Activated naive CD4-positive, alpha-beta T cell treated with anti-CD3 and anti-CD28 coated beads, Interleukin-2, amount 10 ng/mL, durations not matched to agents 7 days and 5 days (primary cell): ENCODE data around the gene SMAD2.

ENCODE experiments used
- CTCF ChIA-PET: fragments of 350-600 bp; sonication (Branson Sonifier 250); formaldehyde crosslinking; loops from one replicate; lab custom pipeline; 2021; ENCODE audit warnings: antibody characterized with exemption; lab: Charles Lee
- DNase-seq: peaks from one replicate; pipeline ENCODE4 v3.0.0-alpha.2; 2020
- H3K27ac Mint-ChIP-seq: one replicate; pipeline ENCODE4 v1.8.0; 2021; ENCODE audit warnings: mild to moderate bottlenecking, moderate library complexity, mixed read lengths
- H3K27me3 Mint-ChIP-seq: one replicate; pipeline ENCODE4 v1.8.0; 2021; ENCODE audit warnings: mild to moderate bottlenecking, mixed read lengths
- H3K36me3 Mint-ChIP-seq: one replicate; pipeline ENCODE4 v1.8.0; 2021; ENCODE audit warnings: mixed read lengths
- H3K4me1 Mint-ChIP-seq: one replicate; pipeline ENCODE4 v1.8.0; 2021; ENCODE audit warnings: mixed read lengths
- H3K4me3 Mint-ChIP-seq: one replicate; pipeline ENCODE4 v1.8.0; 2021; ENCODE audit warnings: mild to moderate bottlenecking, moderate library complexity, mixed read lengths
- H3K9me3 Mint-ChIP-seq: one replicate; pipeline ENCODE4 v1.8.0; 2021; ENCODE audit warnings: mixed read lengths

Gene SMAD2

DNA sequence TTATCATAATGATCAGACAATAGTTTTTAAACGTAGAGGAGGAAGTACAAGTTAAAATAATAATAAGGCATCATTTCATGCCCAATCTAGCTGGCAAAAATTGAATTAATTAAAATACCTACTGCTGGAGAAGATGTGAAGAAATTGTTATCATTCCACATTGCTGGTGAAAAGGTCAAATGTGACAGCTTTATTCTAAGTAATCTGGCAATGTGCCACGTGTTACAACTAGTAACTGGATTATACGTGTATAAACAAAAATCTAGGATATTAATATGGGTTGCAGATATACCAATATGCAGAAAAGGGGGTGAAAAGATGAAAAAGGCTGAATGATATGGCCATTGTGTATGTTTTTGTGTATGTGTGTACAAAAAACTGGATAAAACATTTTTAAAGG is 32.4 kb downstream of the SMAD2 start:
- H3K4me1 Mint-ChIP-seq, result peaks cover 44% of the 10 kb centered on the region
- H3K9me3 Mint-ChIP-seq, result peaks cover 7% of the 10 kb centered on the region
- CTCF ChIA-PET, result no interaction called here
- H3K36me3 Mint-ChIP-seq, result peaks cover 50% of the 10 kb centered on the region
- no peak overlapping the region for H3K4me3 Mint-ChIP-seq
- no peaks in the 10 kb centered on the region for H3K27me3 Mint-ChIP-seq
- DNase-seq, result no peak
- H3K27ac Mint-ChIP-seq, result no peak overlapping the region

DNA sequence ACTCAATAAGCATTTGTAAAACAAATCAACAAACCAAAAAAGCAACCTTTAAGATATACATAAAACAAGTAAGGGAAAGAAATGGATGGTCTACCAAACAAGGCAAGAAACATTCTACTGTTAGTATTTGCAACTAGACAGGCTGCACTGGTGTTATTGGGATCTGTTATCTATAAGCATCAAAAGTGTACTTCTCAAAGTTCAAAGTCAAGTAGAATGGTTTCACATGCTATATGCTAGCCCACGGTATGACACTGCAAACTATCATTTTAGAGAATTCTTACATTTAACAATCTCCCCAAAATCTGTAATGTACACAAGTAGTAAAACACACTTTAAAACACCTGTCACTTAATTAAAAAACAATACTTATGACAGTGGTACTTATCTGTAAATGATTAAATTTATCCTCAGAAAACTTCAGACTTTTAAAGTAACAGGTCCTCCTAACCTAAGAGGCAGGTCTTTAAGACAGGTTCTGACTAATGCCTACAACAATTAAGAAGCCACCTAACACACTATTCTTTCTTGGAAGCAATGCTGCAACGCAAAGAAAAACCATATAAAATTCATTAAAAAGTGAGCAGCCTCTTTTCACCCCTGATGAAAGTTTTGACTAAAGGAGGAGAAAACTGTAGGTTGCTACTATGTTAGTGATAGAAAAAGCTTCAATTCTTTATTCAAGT is 34.8 kb downstream of the SMAD2 start:
- peaks cover 44% of the 10 kb centered on the region for H3K36me3 Mint-ChIP-seq
- CTCF ChIA-PET, result no interaction called here

DNA sequence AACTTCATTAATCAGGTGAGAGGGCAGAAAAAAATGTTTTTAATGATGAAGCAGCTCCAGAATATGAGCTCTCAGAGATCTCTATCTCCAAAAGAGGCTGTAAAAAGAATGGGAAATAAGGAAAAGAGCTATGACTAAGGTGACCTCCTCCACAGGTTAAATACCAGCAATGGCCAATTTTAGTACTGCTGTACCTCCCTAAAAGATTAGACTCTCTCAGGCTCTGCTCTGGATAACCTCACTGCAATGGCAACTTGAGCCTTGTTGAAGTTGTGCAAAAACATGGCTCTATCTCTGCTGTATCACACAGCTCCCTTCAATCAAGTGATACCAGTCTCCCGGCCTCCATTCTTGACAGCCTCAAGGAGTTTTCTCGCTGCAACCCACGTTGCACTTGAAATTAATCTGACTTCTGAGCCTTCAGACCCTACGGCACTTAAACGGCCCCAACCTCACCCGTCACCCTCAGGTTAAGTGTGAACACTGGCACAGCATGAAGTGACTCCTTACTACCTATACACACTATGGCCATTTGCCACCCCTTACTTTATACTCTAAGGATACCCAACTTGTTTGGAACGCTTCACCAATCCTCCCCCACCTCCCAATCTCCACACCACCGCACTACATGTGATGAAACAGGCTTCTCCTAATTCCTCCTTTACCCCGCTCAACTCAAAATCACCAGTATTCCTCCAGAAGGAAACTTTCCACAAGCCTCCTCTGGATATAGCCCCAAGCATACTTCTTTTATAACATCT is 36.3 kb downstream of the SMAD2 start:
- H3K4me3 Mint-ChIP-seq, result no peak overlapping the region
- peaks cover 43% of the 10 kb centered on the region for H3K36me3 Mint-ChIP-seq
- DNase-seq, result no peak
- H3K4me1 Mint-ChIP-seq, result peaks cover 24% of the 10 kb centered on the region
- CTCF ChIA-PET, result interaction anchor here (1.5 kb wide), 1 partner anchor 16 kb away, joined by 3 read pairs; no protein-coding TSS in a partner anchor
- no peaks in the 10 kb centered on the region for H3K9me3 Mint-ChIP-seq
- no peak overlapping the region for H3K27ac Mint-ChIP-seq
- H3K27me3 Mint-ChIP-seq, result no peaks in the 10 kb centered on the region

More for the DNA sequence above, 34.8 kb downstream of the SMAD2 start:
- Mint-ChIP-seq H3K4me3 (no peak overlapping the region), H3K9me3 (peaks cover 2% of the 10 kb centered on the region), H3K4me1 (peaks cover 23% of the 10 kb centered on the region), H3K27ac (no peak overlapping the region), H3K27me3 (no peaks in the 10 kb centered on the region)
- no peak for DNase-seq

DNA sequence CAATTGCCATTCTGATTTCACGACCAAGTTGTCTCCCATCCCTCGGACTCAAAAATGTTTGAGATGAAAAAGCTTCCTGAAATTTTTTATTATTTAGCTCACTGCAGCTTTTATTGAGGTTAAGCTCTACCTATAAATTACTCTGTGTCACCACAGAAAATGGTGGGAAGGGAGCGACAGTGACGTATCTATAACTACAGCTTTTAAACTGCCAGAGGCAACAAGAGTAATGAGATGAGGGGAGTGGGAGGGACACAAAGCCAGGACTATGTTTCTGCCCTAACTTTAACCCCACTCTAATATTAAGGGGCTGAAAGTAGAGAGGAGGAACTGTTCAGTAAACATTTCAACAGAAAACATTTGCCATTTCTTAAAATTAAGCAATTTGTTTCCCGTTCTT is 37.4 kb downstream of the SMAD2 start:
- no peaks in the 10 kb centered on the region for H3K9me3 Mint-ChIP-seq
- peaks cover 35% of the 10 kb centered on the region for H3K4me1 Mint-ChIP-seq
- H3K4me3 Mint-ChIP-seq, result no peak overlapping the region
- CTCF ChIA-PET, result interaction anchor here (1.5 kb wide), 1 partner anchor 15 kb away, joined by 3 read pairs; no protein-coding TSS in a partner anchor
- DNase-seq, result no peak
- H3K36me3 Mint-ChIP-seq, result peaks cover 49% of the 10 kb centered on the region
- H3K27me3 Mint-ChIP-seq, result no peaks in the 10 kb centered on the region
- H3K27ac Mint-ChIP-seq, result no peak overlapping the region

DNA sequence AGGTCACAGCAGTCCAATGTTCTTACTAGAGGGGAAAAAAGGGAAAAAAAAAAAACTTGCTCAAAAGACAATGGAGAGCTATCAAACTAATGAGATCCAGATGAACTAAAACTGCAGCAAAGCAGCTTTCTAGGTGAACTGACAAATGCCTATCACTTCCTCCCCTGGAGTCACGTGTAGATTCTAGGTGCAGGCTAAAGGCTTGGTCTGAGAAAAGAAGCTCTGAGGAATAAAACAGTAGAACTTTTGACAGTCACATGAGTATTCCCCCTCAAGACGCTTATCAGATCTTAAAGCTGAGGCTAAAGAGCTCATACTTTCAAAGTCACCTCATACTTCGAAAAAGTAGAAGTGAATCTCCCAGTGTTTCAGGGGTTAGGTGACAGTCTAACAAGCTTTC is 42.3 kb downstream of the SMAD2 start:
- Mint-ChIP-seq H3K27me3 (no peaks in the 10 kb centered on the region), H3K4me1 (peaks cover 28% of the 10 kb centered on the region), H3K4me3 (no peak overlapping the region), H3K27ac (peak overlapping the region; percentile 25), H3K36me3 (peaks cover 48% of the 10 kb centered on the region), H3K9me3 (no peaks in the 10 kb centered on the region)
- DNase-seq, result no peak
- CTCF ChIA-PET, result no interaction called here

DNA sequence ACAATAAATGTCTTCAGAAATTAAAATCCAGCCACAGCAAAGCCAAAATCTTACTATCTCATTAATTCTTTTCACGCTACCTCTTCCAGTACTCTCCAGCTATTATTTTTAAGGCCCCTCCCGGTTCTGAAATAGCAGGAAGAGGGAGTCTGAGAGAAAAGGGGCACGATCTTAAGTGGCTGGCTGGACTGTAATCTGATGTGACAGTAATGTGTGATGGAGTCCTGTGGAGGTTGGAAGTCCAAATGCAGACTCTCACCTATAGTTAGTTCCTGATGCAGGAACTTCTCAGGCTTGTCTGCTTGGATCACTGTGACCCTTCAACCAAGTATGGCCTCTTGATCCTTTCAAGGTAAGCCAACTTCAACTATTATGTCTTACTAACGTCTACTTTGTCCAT is 43.2 kb downstream of the SMAD2 start:
- CTCF ChIA-PET, result no interaction called here
- peaks cover 28% of the 10 kb centered on the region for H3K4me1 Mint-ChIP-seq

DNA sequence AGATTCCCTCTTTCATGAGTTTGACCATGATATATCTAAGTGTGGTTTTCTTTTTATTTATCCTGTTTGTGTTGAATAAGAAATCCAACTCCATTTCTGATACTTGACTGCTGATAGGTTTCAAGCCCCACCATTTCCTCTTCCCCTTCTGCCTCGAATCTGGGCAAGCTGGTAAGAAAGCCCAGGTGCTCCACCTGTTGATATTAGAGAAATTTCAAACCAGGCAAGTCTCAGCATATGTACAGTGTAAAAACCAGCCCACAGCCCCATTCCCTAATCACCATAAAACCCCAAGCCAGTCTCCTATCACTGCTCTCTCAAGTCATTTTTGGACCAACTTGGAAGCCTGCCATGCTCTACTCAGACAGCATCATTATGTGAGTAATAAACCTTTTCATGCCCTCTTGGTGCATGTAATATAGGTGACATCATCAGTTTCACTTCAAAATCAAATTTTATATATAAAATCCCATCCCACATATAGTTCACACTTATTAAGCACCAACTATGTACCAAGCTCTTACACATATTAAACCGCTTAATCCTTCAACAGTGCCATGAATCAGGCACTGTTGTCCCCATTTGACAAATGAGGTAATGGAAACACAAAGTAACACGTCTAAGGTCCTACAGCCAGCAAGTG is 46.6 kb downstream of the SMAD2 start:
- Mint-ChIP-seq H3K4me1 (peaks cover 21% of the 10 kb centered on the region), H3K4me3 (no peak overlapping the region), H3K9me3 (no peaks in the 10 kb centered on the region), H3K36me3 (peaks cover 54% of the 10 kb centered on the region), H3K27ac (no peak overlapping the region), H3K27me3 (no peaks in the 10 kb centered on the region)
- CTCF ChIA-PET, result interaction anchor here (0.9 kb wide), 1 partner anchor 124 kb away, joined by 3 read pairs; no protein-coding TSS in a partner anchor
- no peak for DNase-seq

More for the DNA sequence above, 43.2 kb downstream of the SMAD2 start:
- H3K27ac Mint-ChIP-seq, result no peak overlapping the region
- H3K9me3 Mint-ChIP-seq, result no peaks in the 10 kb centered on the region
- H3K4me3 Mint-ChIP-seq, result no peak overlapping the region
- DNase-seq, result no peak
- H3K27me3 Mint-ChIP-seq, result no peaks in the 10 kb centered on the region
- peaks cover 51% of the 10 kb centered on the region for H3K36me3 Mint-ChIP-seq

DNA sequence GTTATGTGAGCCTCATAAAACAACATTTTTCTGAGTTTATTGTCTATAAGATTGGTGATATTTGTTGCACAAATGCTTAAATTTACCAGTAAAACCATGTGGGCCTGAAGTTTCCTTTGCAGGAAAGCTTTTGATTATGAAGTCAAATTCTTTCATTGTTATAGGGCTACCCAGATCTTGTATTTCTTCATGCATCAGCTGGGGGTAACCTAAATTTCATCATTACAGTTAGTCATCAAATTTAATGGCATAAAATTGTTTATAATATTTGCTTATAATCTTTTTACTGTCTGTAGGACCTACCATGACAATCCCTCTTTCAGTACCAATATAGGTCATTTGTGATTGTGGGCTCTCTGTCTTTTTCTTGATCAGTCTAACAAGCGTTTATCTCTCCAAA is 47.8 kb downstream of the SMAD2 start:
- Mint-ChIP-seq H3K4me1 (peaks cover 9% of the 10 kb centered on the region), H3K36me3 (peaks cover 46% of the 10 kb centered on the region), H3K9me3 (no peaks in the 10 kb centered on the region), H3K27me3 (no peaks in the 10 kb centered on the region), H3K27ac (no peak overlapping the region), H3K4me3 (no peak overlapping the region)
- CTCF ChIA-PET, result no interaction called here
- no peak for DNase-seq

DNA sequence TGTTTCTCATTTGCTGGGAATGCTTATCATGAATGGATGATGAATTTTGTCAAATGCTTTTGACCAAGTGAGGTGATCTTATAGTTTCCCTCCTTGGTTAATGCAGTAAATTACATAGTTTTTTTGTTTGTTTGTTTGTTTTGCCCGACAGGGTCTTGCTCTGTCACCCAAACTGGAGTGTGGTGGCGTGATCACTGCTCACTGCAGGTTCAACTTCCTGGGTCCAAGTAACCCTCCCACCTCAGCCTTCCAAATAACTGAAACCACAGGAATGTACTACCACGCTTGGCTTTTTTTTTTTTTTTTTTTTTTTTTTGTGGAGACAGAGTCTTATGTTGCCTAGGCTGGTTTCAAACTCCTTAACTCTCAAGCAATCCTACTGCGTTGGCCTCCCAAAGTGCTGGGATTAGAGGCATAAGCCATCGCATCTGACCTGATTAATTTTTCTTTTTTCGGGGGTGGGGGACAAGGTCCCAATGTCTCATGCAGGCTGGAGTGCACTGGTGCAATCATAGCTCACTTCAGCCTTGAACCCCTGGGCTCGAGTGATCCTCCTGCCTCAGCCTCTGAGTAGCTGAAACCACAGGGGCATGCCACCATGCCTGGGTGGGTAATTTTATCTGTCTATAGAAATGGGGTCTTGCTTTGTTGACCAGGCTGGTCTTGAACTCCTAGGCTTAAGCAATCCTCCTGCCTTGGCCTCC is 48.6 kb downstream of the SMAD2 start:
- no peaks in the 10 kb centered on the region for H3K9me3 Mint-ChIP-seq
- peaks cover 7% of the 10 kb centered on the region for H3K4me1 Mint-ChIP-seq
- no peak overlapping the region for H3K27ac Mint-ChIP-seq
- no peaks in the 10 kb centered on the region for H3K27me3 Mint-ChIP-seq
- CTCF ChIA-PET, result no interaction called here
- H3K36me3 Mint-ChIP-seq, result peaks cover 40% of the 10 kb centered on the region
- no peak overlapping the region for H3K4me3 Mint-ChIP-seq
- no peak for DNase-seq

DNA sequence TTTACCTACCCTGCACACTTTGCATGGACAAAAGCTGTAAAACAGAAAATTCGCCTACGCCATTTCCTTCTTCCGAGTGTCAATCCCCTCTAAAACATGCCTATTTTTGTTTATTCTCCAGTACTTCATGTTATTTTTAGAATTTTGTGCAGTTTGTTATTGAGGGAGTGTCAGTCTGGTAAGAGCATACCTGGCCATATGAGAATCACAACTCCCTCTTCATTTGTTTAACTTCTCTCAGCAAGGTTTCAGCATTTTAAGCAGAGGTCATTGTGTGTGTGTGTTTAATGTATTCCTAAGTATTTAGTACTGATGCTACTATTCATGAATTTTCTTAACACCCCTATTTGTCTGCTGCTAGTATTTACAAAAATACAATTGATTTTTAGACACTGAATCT is 49.4 kb downstream of the SMAD2 start:
- H3K9me3 Mint-ChIP-seq, result no peaks in the 10 kb centered on the region
- DNase-seq, result no peak
- H3K4me1 Mint-ChIP-seq, result peaks cover 7% of the 10 kb centered on the region
- H3K36me3 Mint-ChIP-seq, result peaks cover 38% of the 10 kb centered on the region
- H3K27me3 Mint-ChIP-seq, result no peaks in the 10 kb centered on the region
- no peak overlapping the region for H3K4me3 Mint-ChIP-seq
- CTCF ChIA-PET, result no interaction called here
- no peak overlapping the region for H3K27ac Mint-ChIP-seq

DNA sequence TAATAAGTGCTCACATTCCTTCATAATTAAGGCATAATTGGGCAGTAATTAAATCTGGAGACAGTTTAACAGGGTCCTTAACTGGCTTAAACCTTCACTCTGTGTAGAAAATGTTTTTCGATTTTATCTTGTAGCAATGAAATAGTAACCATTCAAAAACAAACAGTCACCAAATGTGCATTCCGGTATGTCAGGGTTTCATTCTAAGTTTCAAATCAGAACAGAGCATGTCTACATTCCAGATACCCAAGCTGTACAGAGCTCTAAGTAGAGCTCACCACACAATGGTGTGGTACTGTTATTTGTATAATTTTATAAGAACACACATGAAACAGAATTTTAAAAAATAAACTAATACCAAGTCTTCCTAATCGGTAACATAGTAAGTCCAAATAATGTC is 52.6 kb downstream of the SMAD2 start:
- no peak for DNase-seq
- no peak overlapping the region for H3K27ac Mint-ChIP-seq
- CTCF ChIA-PET, result interaction anchor here (1.4 kb wide), 1 partner anchor 15 kb away, joined by 3 read pairs; no protein-coding TSS in a partner anchor
- no peaks in the 10 kb centered on the region for H3K4me1 Mint-ChIP-seq
- no peaks in the 10 kb centered on the region for H3K9me3 Mint-ChIP-seq
- no peaks in the 10 kb centered on the region for H3K27me3 Mint-ChIP-seq
- H3K4me3 Mint-ChIP-seq, result no peak overlapping the region
- H3K36me3 Mint-ChIP-seq, result peaks cover 31% of the 10 kb centered on the region

DNA sequence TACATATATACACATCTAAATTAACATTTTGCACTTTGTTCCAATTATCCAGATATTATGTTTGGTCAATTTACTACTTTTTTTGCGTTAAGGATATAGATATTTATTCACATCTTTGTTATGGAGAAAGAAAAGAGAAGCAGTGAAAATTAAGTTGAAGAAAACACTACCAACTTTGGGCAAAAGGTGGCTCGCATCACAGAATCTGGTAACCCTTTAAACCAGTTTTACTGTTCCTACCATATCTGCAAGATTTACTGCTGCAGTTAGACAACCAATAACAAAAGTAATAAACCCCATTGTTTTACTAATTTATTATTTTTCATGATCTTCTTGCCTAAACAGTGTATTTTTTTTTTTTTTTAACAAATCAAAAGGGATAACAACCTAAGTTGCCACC is 53.6 kb downstream of the SMAD2 start:
- Mint-ChIP-seq H3K27ac (no peak overlapping the region), H3K36me3 (peaks cover 29% of the 10 kb centered on the region), H3K9me3 (no peaks in the 10 kb centered on the region), H3K4me3 (no peak overlapping the region), H3K27me3 (no peaks in the 10 kb centered on the region), H3K4me1 (no peaks in the 10 kb centered on the region)
- CTCF ChIA-PET, result no interaction called here
- no peak for DNase-seq

DNA sequence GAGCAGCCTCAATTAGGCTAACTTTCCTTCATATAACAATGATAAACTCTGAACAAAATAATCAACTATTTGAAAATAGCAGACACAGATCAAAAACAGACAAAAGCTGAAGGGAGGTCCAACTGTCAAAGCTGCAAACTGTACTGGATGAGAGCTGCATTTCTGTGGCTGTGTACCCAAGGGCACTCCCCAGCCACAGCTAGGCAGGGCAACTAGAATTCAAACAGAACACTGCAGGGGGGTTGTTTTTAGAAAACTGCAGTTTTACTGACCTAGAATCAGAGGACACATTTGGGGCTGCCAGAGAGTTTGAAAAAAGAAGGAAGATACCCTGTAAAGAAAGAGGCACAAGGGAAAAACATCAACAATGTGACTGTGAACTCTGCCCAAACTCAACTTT is 56.8 kb downstream of the SMAD2 start:
- peaks cover 22% of the 10 kb centered on the region for H3K36me3 Mint-ChIP-seq
- no peak overlapping the region for H3K4me3 Mint-ChIP-seq
- DNase-seq, result no peak
- CTCF ChIA-PET, result no interaction called here
- H3K27ac Mint-ChIP-seq, result peak overlapping the region; percentile 52
- no peaks in the 10 kb centered on the region for H3K4me1 Mint-ChIP-seq
- no peaks in the 10 kb centered on the region for H3K9me3 Mint-ChIP-seq
- H3K27me3 Mint-ChIP-seq, result no peaks in the 10 kb centered on the region

DNA sequence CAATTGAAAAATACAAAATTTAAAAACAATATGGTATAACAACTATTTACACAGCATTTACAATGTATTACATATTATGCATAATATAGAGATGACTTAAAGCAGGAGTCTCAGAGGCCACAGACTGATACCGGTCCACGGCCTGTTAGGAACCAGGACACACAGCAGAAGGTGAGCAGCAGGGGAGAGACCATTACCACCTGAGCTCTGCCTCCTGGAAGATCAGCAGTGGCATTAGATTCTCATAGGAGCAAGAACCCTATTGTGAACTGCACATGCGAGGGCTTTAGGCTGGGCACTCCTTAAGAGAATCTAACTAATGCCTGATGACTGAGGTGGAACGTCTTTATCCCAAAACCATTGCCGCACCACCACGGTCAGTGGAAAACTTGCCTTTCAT is 58.0 kb downstream of the SMAD2 start:
- Mint-ChIP-seq H3K27me3 (no peaks in the 10 kb centered on the region), H3K4me1 (no peaks in the 10 kb centered on the region), H3K9me3 (no peaks in the 10 kb centered on the region), H3K4me3 (no peak overlapping the region), H3K36me3 (peaks cover 30% of the 10 kb centered on the region), H3K27ac (no peak overlapping the region)
- CTCF ChIA-PET, result no interaction called here
- DNase-seq, result no peak
